ENCODE results near the gene RIC3.

- no peak for TF ChIP-seq CTCF (IDR thresholded peaks at IDR 0.05)
- no peak for TF ChIP-seq POLR2A (IDR thresholded peaks at IDR 0.05)
- no peak for TF ChIP-seq POLR2AphosphoS5 (IDR thresholded peaks at IDR 0.05)
Observed at GRCh38 chr11:8056810-8057463, 111.9 kb downstream of the RIC3 start.

All from prostate gland (tissue), 2 donors.